Aorta (tissue), 5 donors: Measurements from ENCODE around the gene KCNMA1. TPM values are rescaled to one million over a fixed set of nuclear protein-coding genes. Genes with fewer than 3 reads are reported as not detected.
A peak's percentile ranks its signal among the peaks of the same experiment; 100 is the strongest.

Source experiments
- ATAC-seq: fragments of 200-7000 bp; cut with Tn5 transposase; one replicate; pipeline ENCODE4 v1.9.1; 2022; ENCODE audit warnings: moderate library complexity; ENCODE audit not compliant: low FRiP score
- DNase-seq, 2 donors: peaks; one replicate each; pipeline ENCODE4 v3.0.0-alpha.2; 2020
- H3K27ac ChIP-seq, 2 donors: one replicate each; pipeline ENCODE4 v1.5.1; 2013; ENCODE audit warnings: low read length in 2 of 2, mild to moderate bottlenecking in 2 of 2, moderate library complexity in 2 of 2, control low read depth in 1 of 2, inconsistent platforms in 1 of 2, low read depth in 1 of 2
- H3K27me3 ChIP-seq, 2 donors: one replicate each; pipeline ENCODE4 v1.6.1; 2013; ENCODE audit warnings: control low read depth in 1 of 2, low read length in 1 of 2, mild to moderate bottlenecking in 1 of 2, moderate library complexity in 1 of 2; ENCODE audit not compliant: insufficient read depth in 2 of 2, control insufficient read depth in 1 of 2
- H3K36me3 ChIP-seq, 2 donors: one replicate each; pipeline ENCODE4 v1.6.1; 2013; ENCODE audit warnings: control low read depth in 1 of 2, low read length in 1 of 2, mild to moderate bottlenecking in 1 of 2; ENCODE audit not compliant: insufficient read depth in 2 of 2, control insufficient read depth in 1 of 2
- H3K4me1 ChIP-seq, 2 donors: one replicate each; pipeline ENCODE4 v1.6.1; 2013; ENCODE audit warnings: low read length in 2 of 2, control low read depth in 1 of 2, mild to moderate bottlenecking in 1 of 2, moderate library complexity in 1 of 2; ENCODE audit not compliant: insufficient read depth in 2 of 2, control insufficient read depth in 1 of 2
- H3K4me3 ChIP-seq, 2 donors: one replicate each; pipeline ENCODE4 v1.5.1; 2013; ENCODE audit warnings: low read length in 2 of 2, control low read depth in 1 of 2, mild to moderate bottlenecking in 1 of 2
- H3K9me3 ChIP-seq: one replicate; pipeline ENCODE4 v1.6.1; 2013; ENCODE audit warnings: mild to moderate bottlenecking, low read length; ENCODE audit not compliant: control insufficient read depth
- WGBS, 2 donors: extraction: QIAGEN DNeasy Blood & Tissue Kit; methylation state at CpG; one replicate each; pipeline ENCODE4 v1.1.7; 2013; 5-methylcytosine and 5-hydroxymethylcytosine counted together
- intact Hi-C, 2 donors: fragments of 100-400 bp; cut with DNase I; formaldehyde crosslinking; loops; one replicate each; pipeline versions ENCODE4 v1.14.2 to v1.15.0; 2022
- polyA plus RNA-seq, 2 donors: library from polyadenylated mRNA; stranded (reverse); fragments of 200-250 nt; gene quantifications; one replicate each; pipeline ENCODE4 v1.2.3, GENCODE V29; 2013
- total RNA-seq, 2 donors: library from RNA; stranded (reverse); fragmentation: NEBNext Ultra II Directional; extraction: Animal tissue kit (Norgen Biotek cat#: 25700); gene quantifications; one replicate each; pipeline ENCODE4 v1.2.1, GENCODE V29; 2021
- donor health status: healthy with polysubstance abuse.
- donor health status: Bipolar disorder and iron deficiency.
- donor health status: DM: no; HTN: no; CAD: no.
- donor health status: DM: no; HTN: no; CAD: no.
- donor health status: DM: yes; HTN: yes; CAD: no.

KCNMA1 gene
- total and polyA plus RNA-seq, 4 donors, result 36.8 to 163 (median 125) TPM

- DNase-seq (no peak), ATAC-seq (no peak)
- no peaks in the 10 kb centered on the region for H3K27me3 ChIP-seq
- WGBS, 2 donors, result 94% methylated on average over 4 of the region's 4 CpGs
- no peaks in the 10 kb centered on the region for H3K36me3 ChIP-seq
- no peaks in the 10 kb centered on the region for H3K9me3 ChIP-seq
- no peak overlapping the region for H3K4me3 ChIP-seq
- H3K4me1 ChIP-seq, result peaks cover 3 to 8% of the 10 kb centered on the region in 2 donors
- H3K27ac ChIP-seq, result no peak overlapping the region
- intact Hi-C loops, result loop anchor here in 1 of 2 donors (5.0 kb wide), 1 partner anchor 384 kb away; the partner anchor contains the start of gene KCNMA1
These were observed 384.0 kb downstream of the KCNMA1 start for GRCh38 chr10:77253556-77254064.

- H3K4me1 ChIP-seq, result peaks cover 3 to 8% of the 10 kb centered on the region in 2 donors
These were observed 384.5 kb downstream of the KCNMA1 start for GRCh38 chr10:77253147-77253545.

GRCh38 chr10:77252380-77253146 is 385.0 kb downstream of the KCNMA1 start:
- Histone ChIP-seq H3K36me3 (no peaks in the 10 kb centered on the region), H3K4me3 (no peak overlapping the region), H3K4me1 (peaks cover 3 to 8% of the 10 kb centered on the region in 2 donors), H3K9me3 (no peaks in the 10 kb centered on the region), H3K27me3 (no peaks in the 10 kb centered on the region), H3K27ac (no peak overlapping the region)
- no peak for DNase-seq
- WGBS, 2 donors, result 69 to 76% methylated on average over 4 of the region's 4 CpGs
- ATAC-seq, result no peak
- intact Hi-C loops, result loop anchor here in 1 of 2 donors (5.0 kb wide), 1 partner anchor 385 kb away; the partner anchor contains the start of gene KCNMA1

More at GRCh38 chr10:77253147-77253545, 384.5 kb downstream of the KCNMA1 start:
- 94 to 95% methylated on average over 1 of the region's 1 CpG for WGBS, 2 donors
- no peak overlapping the region for H3K27ac ChIP-seq
- H3K27me3 ChIP-seq, result no peaks in the 10 kb centered on the region
- intact Hi-C loops, result loop anchor here in 1 of 2 donors (5.0 kb wide), 1 partner anchor 384 kb away; the partner anchor contains the start of gene KCNMA1
- H3K36me3 ChIP-seq, result no peaks in the 10 kb centered on the region
- H3K4me3 ChIP-seq, result no peak overlapping the region
- H3K9me3 ChIP-seq, result no peaks in the 10 kb centered on the region
- ATAC-seq (no peak), DNase-seq (no peak)

GRCh38 chr10:77251297-77252013 is 386.2 kb downstream of the KCNMA1 start:
- Histone ChIP-seq H3K9me3 (no peaks in the 10 kb centered on the region), H3K4me1 (peaks cover 3 to 8% of the 10 kb centered on the region in 2 donors), H3K27ac (no peak overlapping the region), H3K27me3 (no peaks in the 10 kb centered on the region), H3K36me3 (no peaks in the 10 kb centered on the region), H3K4me3 (no peak overlapping the region)
- intact Hi-C loops, result loop anchor here in 1 of 2 donors (5.0 kb wide), 1 partner anchor 386 kb away; the partner anchor contains the start of gene KCNMA1
- DNase-seq (no peak), ATAC-seq (no peak)
- WGBS, 2 donors, result 61 to 62% methylated on average over 6 of the region's 6 CpGs

DNA sequence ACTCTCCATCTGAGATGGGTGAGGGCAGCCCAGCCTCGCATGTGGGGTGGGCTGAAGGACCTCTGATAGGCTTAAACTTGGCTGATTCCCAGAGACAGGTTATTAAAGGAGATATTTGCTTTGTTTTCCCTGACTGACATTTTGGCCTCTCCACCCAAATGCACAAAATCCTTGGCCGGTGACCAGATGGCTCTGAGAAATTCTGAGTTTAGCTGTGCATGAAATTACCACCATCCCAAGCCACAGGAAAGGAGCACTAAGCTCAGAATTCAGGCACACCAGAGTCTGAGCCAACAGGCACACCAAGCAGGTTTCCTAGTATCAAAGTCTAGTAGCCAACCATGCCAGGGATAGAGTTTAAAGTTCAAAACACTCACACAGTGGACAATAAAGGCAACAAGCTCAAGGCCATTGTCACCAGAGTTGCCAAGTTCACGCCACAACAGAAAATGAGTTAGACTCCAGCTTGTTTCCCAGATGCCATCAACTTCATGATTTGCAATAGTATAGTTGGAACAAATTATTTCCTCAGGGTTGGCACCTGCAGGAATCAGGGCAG is 387.6 kb downstream of the KCNMA1 start:
- H3K9me3 ChIP-seq, result no peaks in the 10 kb centered on the region
- intact Hi-C loops, result loop anchor here in 1 of 2 donors (5.0 kb wide), 2 partner anchors 73 to 387 kb away; partner anchors contain the start of gene KCNMA1
- 28 to 33% methylated on average over 3 of the region's 3 CpGs for WGBS, 2 donors
- no peaks in the 10 kb centered on the region for H3K27me3 ChIP-seq
- H3K36me3 ChIP-seq, result no peaks in the 10 kb centered on the region
- ATAC-seq (no peak), DNase-seq (no peak)
- H3K4me3 ChIP-seq, result no peak overlapping the region
- H3K4me1 ChIP-seq, result peaks cover 3 to 8% of the 10 kb centered on the region in 2 donors
- no peak overlapping the region for H3K27ac ChIP-seq

DNA sequence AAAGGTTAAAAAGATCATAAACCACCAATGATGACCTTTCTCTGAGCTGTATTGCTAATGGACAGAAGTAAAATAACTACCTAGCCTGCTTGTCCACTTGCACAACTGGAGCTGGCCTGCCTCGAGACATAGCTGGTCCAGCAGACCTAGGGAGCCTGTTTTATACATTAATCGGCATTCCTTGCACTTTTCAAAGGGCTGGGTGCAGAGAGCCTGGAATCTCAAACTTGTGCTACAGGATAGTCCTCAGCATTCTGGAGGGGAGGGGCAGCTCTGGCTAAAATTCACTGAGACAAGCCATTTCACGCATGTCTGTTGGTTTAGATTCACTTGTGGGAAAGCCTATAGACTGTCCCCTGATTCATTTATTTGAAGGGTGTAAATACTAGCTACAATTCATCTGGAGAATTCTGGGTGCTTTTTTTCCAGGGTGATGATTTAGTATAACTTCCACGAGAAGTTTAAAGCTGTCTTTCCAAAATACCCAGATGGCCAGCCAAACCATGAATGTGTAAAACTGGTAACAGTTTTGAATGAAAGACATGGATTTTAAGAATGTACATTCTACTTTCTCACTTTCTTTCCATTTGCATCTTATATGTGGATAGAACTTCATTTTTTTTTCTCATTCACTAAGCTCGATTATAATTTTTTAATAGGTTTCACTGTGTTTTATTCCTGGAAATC is 389.4 kb downstream of the KCNMA1 start:
- Histone ChIP-seq H3K36me3 (no peaks in the 10 kb centered on the region), H3K4me3 (no peak overlapping the region), H3K27ac (peak overlapping the region; percentile 6 to 32), H3K4me1 (peaks cover 3 to 15% of the 10 kb centered on the region in 2 donors), H3K27me3 (no peaks in the 10 kb centered on the region), H3K9me3 (no peaks in the 10 kb centered on the region)
- 58 to 68% methylated on average over 5 of the region's 5 CpGs for WGBS, 2 donors
- DNase-seq (no peak), ATAC-seq (no peak)
- intact Hi-C loops, result loop anchor here in 1 of 2 donors (5.0 kb wide), 1 partner anchor 71 kb away; no protein-coding TSS in a partner anchor

- H3K4me1 ChIP-seq, result peaks cover 3 to 19% of the 10 kb centered on the region in 2 donors
- H3K27ac ChIP-seq, result peak overlapping the region; percentile 22 to 93
- DNase-seq, result no peak
- intact Hi-C loops, result loop anchor here in 1 of 2 donors (5.0 kb wide), 1 partner anchor 70 kb away; no protein-coding TSS in a partner anchor
- no peaks in the 10 kb centered on the region for H3K27me3 ChIP-seq
- ATAC-seq, result peak; percentile 88
- no peaks in the 10 kb centered on the region for H3K9me3 ChIP-seq
- no peaks in the 10 kb centered on the region for H3K36me3 ChIP-seq
- WGBS, 2 donors, result 8 to 10% methylated on average over 12 of the region's 12 CpGs
- no peak overlapping the region for H3K4me3 ChIP-seq
These were observed 390.3 kb downstream of the KCNMA1 start for GRCh38 chr10:77247031-77247990.
